GM21619 (cell line): ENCODE measurements around the gene ANKRD18B.
"Not testable (repeated sequence)": the region's sequence is repeated elsewhere in the genome, so short reads cannot be mapped to it uniquely, and the experiment has no call there.

ENCODE experiments used
- ATAC-seq: cut with Tn5 transposase; IDR thresholded peaks from one replicate; pipeline ENCODE4 v1.9.1; 2021; ENCODE audit not compliant: unreplicated experiment

ANKRD18B gene

GRCh38 chr9:33533958-33534357 lies 9.9 kb downstream of the ANKRD18B start:
- not testable (repeated sequence) for ATAC-seq

- no peak for ATAC-seq
These were observed 11.5 kb downstream of the ANKRD18B start for GRCh38 chr9:33535541-33535940.

- not testable (repeated sequence) for ATAC-seq
These were observed 19.4 kb downstream of the ANKRD18B start for GRCh38 chr9:33543463-33543862.

GRCh38 chr9:33545715-33546114 lies 21.7 kb downstream of the ANKRD18B start:
- ATAC-seq: not testable (repeated sequence)

GRCh38 chr9:33548816-33549215 lies 24.8 kb downstream of the ANKRD18B start:
- not testable (repeated sequence) for ATAC-seq

GRCh38 chr9:33549418-33549817 lies 25.4 kb downstream of the ANKRD18B start:
- not testable (repeated sequence) for ATAC-seq

- not testable (repeated sequence) for ATAC-seq
These were observed 27.1 kb downstream of the ANKRD18B start for GRCh38 chr9:33551183-33551582.

- ATAC-seq: not testable (repeated sequence)
These were observed 28.3 kb downstream of the ANKRD18B start for GRCh38 chr9:33552315-33552725.

GRCh38 chr9:33560217-33560616 lies 36.2 kb downstream of the ANKRD18B start:
- ATAC-seq: not testable (repeated sequence)

- not testable (repeated sequence) for ATAC-seq
These were observed 38.1 kb downstream of the ANKRD18B start for GRCh38 chr9:33562196-33562595.

- ATAC-seq: not testable (repeated sequence)
These were observed 43.7 kb downstream of the ANKRD18B start for GRCh38 chr9:33567776-33568175.

GRCh38 chr9:33577786-33578185 lies 53.7 kb downstream of the ANKRD18B start:
- not testable (repeated sequence) for ATAC-seq

- not testable (repeated sequence) for ATAC-seq
These were observed 55.9 kb downstream of the ANKRD18B start for GRCh38 chr9:33579996-33580395.

GRCh38 chr9:33582686-33583085 lies 58.6 kb downstream of the ANKRD18B start:
- ATAC-seq: not testable (repeated sequence)

GRCh38 chr9:33586128-33586527 lies 62.1 kb downstream of the ANKRD18B start:
- not testable (repeated sequence) for ATAC-seq

GRCh38 chr9:33587799-33588198 lies 63.7 kb downstream of the ANKRD18B start:
- ATAC-seq: not testable (repeated sequence)

GRCh38 chr9:33588876-33589275 lies 64.8 kb downstream of the ANKRD18B start:
- not testable (repeated sequence) for ATAC-seq

- not testable (repeated sequence) for ATAC-seq
These were observed 66.8 kb downstream of the ANKRD18B start for GRCh38 chr9:33590857-33591256.

- not testable (repeated sequence) for ATAC-seq
These were observed 72.9 kb downstream of the ANKRD18B start for GRCh38 chr9:33596974-33597373.

GRCh38 chr9:33597386-33597785 lies 73.3 kb downstream of the ANKRD18B start:
- not testable (repeated sequence) for ATAC-seq

- not testable (repeated sequence) for ATAC-seq
These were observed 74.8 kb downstream of the ANKRD18B start for GRCh38 chr9:33598796-33599379.

- ATAC-seq: not testable (repeated sequence)
These were observed 76.9 kb downstream of the ANKRD18B start for GRCh38 chr9:33600911-33601310.

- ATAC-seq: not testable (repeated sequence)
These were observed 80.2 kb downstream of the ANKRD18B start for GRCh38 chr9:33604249-33604648.
